Hematopoietic multipotent progenitor cell treated with erythropoietin and hydrocortisone succinate and interleukin-3 and kit ligand, for 8 days (in vitro differentiated cells): ENCODE results near the gene ANKRD52.
A peak's percentile ranks its signal among the peaks of the same experiment; 100 is the strongest.
"Not testable (repeated sequence)": the region's sequence is repeated elsewhere in the genome, so short reads cannot be mapped to it uniquely, and the experiment has no call there.

ENCODE experiments used
- DNase-seq: peaks from one replicate; pipeline ENCODE4 v3.0.0-alpha.2; 2015

ANKRD52 gene

GRCh38 chr12:56204275-56204674 lies 53.9 kb downstream of the ANKRD52 start:
- no peak for DNase-seq

- no peak for DNase-seq
Measured at GRCh38 chr12:56202838-56203237, 55.3 kb downstream of the ANKRD52 start.

DNA sequence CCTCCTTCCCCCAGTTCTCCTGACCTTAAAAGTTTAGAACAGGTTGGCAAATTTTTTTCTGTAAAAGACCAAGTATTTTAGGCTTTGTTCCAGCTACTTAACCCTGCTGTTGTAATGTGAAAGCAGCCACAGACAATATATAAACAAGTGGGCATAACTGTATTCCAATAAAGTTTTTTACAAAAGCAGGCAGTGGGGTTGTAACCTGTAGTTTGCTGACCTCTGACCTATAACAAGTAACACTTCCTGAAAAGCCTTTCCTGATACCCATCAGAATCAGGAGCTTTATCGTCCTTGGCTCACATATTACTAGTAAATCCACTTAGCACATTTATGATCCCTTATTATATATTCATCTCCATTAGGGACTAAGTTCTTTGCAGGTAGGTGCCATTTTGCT lies 55.8 kb downstream of the ANKRD52 start:
- no peak for DNase-seq

- DNase-seq, result no peak
Measured at GRCh38 chr12:56198836-56199235, 59.3 kb downstream of the ANKRD52 start.

- no peak for DNase-seq
Measured at GRCh38 chr12:56197921-56198635, 60.1 kb downstream of the ANKRD52 start.

GRCh38 chr12:56196818-56197550 lies 61.2 kb downstream of the ANKRD52 start:
- DNase-seq, result not testable (repeated sequence)

GRCh38 chr12:56193025-56193578 lies 65.1 kb downstream of the ANKRD52 start:
- DNase-seq, result peak; percentile 94

DNA sequence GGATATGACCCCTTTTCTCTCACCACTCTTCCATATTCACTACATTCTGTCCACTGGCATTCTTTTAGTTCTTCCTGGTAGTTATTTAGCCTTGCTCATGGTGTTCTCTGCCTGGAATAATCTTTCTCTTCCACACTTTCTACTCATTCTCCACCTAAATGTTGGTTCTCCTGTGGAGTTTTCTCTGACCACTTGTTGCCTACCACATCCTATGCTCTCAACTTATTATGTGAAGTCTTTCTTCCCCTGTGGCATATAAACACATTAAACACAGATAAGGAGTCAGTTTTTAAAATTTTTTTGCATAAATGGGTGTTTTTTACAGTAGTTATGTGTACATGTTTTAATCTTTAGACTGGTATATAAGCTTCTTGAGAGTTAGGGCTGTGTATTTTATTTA lies 65.6 kb downstream of the ANKRD52 start:
- no peak for DNase-seq

DNA sequence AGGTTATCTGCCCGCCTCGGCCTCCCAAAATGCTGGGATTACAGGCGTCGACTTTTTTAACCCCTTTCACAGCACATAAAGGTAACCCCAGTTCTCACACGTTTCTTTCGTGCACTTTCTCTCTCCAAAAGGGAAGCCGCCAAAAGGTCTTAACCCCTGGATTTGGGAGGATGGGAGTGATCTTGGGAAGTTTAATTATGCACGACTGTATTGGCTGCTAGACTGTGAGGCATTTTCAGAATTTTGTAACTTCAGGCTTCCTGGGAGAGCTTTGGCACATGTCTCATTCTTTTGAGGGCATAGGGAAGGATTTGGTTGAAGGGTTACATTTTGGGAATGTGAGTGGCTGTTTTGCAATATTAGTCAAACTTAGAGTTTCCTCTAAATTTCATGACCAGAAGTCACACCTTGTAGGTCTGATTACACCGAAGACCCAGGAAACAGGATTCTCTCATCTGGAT lies 67.5 kb downstream of the ANKRD52 start:
- DNase-seq, result no peak

DNA sequence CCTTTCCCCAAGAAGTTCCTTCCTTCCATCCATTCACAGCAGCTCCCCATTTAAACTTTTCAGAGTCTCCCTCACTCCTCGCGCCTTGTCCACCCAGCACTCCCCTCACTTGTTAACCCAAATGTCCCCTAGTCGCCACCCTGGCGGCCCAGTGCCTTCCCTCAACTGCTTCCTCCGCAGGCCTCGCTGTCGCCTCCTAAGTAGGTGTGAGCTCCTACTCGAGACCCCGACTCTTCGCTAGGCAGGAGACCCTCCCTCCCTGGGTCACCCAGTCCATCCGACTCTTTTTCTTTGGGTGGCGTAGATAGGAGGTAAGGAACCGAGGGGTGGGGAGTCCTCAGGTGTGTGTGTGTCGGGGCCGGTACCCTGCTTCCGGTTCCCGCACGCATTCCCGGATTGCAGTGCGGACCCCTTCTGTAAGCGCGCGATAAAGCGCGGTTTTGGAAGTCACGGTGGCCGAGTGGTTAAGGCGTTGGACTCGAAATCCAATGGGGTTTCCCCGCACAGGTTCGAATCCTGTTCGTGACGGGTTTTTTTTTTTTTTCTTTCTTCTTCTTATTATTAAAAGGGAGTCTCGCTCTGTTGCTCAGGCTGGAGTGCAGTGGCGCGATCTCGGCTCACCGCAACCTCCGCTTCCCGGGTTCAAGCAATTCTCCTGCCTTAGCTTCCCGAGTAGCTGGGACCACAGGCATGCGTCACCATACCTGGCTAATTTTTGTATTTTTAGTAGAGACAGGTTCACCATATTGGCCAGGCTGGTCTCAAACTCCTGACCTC lies 68.1 kb downstream of the ANKRD52 start:
- peak; percentile 93 for DNase-seq

- DNase-seq, result peak; percentile 88
Measured at GRCh38 chr12:56189099-56189917, 68.9 kb downstream of the ANKRD52 start, which contains the start of gene SMARCC2. Gene SMARCC2, minus strand, starts transcription at chr12:56189483. Its CDS starts 22 bp downstream, at chr12:56189461.

DNA sequence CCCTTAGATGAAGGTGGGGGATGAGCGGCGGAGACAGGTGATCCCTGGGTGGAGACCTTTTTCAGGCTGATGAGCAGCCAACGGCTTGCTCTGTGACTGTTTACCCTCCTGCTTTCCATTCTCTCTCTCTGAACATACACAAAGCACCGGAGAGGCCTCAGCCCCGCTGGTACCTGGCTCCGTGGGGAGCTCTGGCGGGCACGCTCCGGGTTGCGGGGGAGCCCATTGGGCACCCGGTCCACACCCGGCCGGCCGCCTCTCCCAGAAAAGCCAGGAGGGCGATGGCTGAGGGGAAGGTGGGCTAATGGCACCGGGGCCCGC lies 69.4 kb downstream of the ANKRD52 start:
- DNase-seq, result no peak

GRCh38 chr12:56188131-56188777 lies 69.9 kb downstream of the ANKRD52 start:
- no peak for DNase-seq
